GM21526 (cell line): ENCODE results near the gene B2M.
"Not testable (repeated sequence)": the region's sequence is repeated elsewhere in the genome, so short reads cannot be mapped to it uniquely, and the experiment has no call there.

ENCODE experiments used
- ATAC-seq: cut with Tn5 transposase; IDR thresholded peaks from one replicate; pipeline ENCODE4 v1.9.1; 2021; ENCODE audit warnings: moderate library complexity; ENCODE audit not compliant: unreplicated experiment, low FRiP score

B2M gene

GRCh38 chr15:44720460-44721176, 9.3 kb downstream of the B2M start:
- ATAC-seq, result no peak

GRCh38 chr15:44722011-44722410, 10.7 kb downstream of the B2M start:
- no peak for ATAC-seq

- no peak for ATAC-seq
Measured at GRCh38 chr15:44726136-44726535, 14.8 kb downstream of the B2M start.

GRCh38 chr15:44726568-44727484, 15.5 kb downstream of the B2M start:
- ATAC-seq, result peak; percentile 40

GRCh38 chr15:44727485-44728231, 16.3 kb downstream of the B2M start:
- no peak for ATAC-seq

GRCh38 chr15:44728232-44728575, 16.9 kb downstream of the B2M start:
- not testable (repeated sequence) for ATAC-seq

GRCh38 chr15:44728576-44729407, 17.5 kb downstream of the B2M start:
- peak; percentile 61 for ATAC-seq

- no peak for ATAC-seq
Measured at GRCh38 chr15:44729408-44730127, 18.3 kb downstream of the B2M start.

- no peak for ATAC-seq
Measured at GRCh38 chr15:44734839-44735481, 23.6 kb downstream of the B2M start.

- ATAC-seq, result no peak
Measured at GRCh38 chr15:44735482-44736180, 24.3 kb downstream of the B2M start.

- ATAC-seq, result no peak
Measured at GRCh38 chr15:44736181-44736765, 25.0 kb downstream of the B2M start, which contains the start of gene TRIM69. TRIM69 (plus strand) TSS chr15:44736528; CDS start chr15:44736705, 177 bp downstream.

- no peak for ATAC-seq
Measured at GRCh38 chr15:44738340-44738984, 27.1 kb downstream of the B2M start.

- ATAC-seq, result not testable (repeated sequence)
Measured at GRCh38 chr15:44739222-44739847, 28.0 kb downstream of the B2M start.

- not testable (repeated sequence) for ATAC-seq
Measured at GRCh38 chr15:44743454-44743853, 32.1 kb downstream of the B2M start.

GRCh38 chr15:44753345-44753744, 42.0 kb downstream of the B2M start:
- ATAC-seq, result no peak

- no peak for ATAC-seq
Measured at GRCh38 chr15:44763187-44763586, 51.9 kb downstream of the B2M start.

- no peak for ATAC-seq
Measured at GRCh38 chr15:44763848-44764247, 52.5 kb downstream of the B2M start.
